K562 (cell line): ENCODE results near the gene AGO1. TPM values are rescaled to one million over a fixed set of nuclear protein-coding genes. Genes with fewer than 3 reads are reported as not detected.

Source experiments
- BMI1 ChIP-seq: fragments of 150-350 bp; IDR thresholded peaks from 2 replicates; pipeline ENCODE4 v1.6.1; 2014; ENCODE audit warnings: low read length
- C11orf30 ChIP-seq: fragments of 450-650 bp; IDR thresholded peaks from 2 replicates; pipeline ENCODE4 v1.6.1; 2016; ENCODE audit warnings: low read depth, mild to moderate bottlenecking
- CBFA2T3 ChIP-seq: fragments of 450-650 bp; IDR thresholded peaks from 2 replicates; pipeline ENCODE4 v1.6.1; 2017
- ESRRA ChIP-seq: fragments of 450-650 bp; IDR thresholded peaks from 2 replicates; pipeline ENCODE4 v1.6.1; 2014; ENCODE audit warnings: low read depth, mild to moderate bottlenecking, moderate library complexity, borderline replicate concordance
- FOXJ3 ChIP-seq: sonication (generic); formaldehyde crosslinking; IDR thresholded peaks from 2 replicates; pipeline ENCODE4 v1.4.0; 2020; ENCODE audit warnings: mild to moderate bottlenecking, missing genetic modification reagents
- GABPA ChIP-seq: fragments of 200-800 bp; sonication (Bioruptor generic); conservative IDR thresholded peaks from 2 replicates; pipeline ENCODE4 v1.6.1; 2016; ENCODE audit warnings: low read depth, missing genetic modification characterization, missing compliant biosample characterization
- GTF2A2 ChIP-seq: IDR thresholded peaks from 2 replicates; pipeline ENCODE4 v1.6.1; 2016; ENCODE audit warnings: mild to moderate bottlenecking, missing genetic modification characterization, missing compliant biosample characterization
- HDGF ChIP-seq: fragments of 450-650 bp; IDR thresholded peaks from 2 replicates; pipeline ENCODE4 v1.6.1; 2016
- HMG20B ChIP-seq: fragments of 250-450 bp; sonication (Bioruptor Pico); IDR thresholded peaks from 2 replicates; pipeline ENCODE4 v1.5.0; 2021; ENCODE audit warnings: mild to moderate bottlenecking
- IFI16 ChIP-seq: fragments of 250-450 bp; sonication (Bioruptor Pico); IDR thresholded peaks from 2 replicates; pipeline ENCODE4 v2.1.2; 2022; ENCODE audit warnings: mild to moderate bottlenecking, inconsistent platforms
- KAT8 ChIP-seq: fragments of 450-650 bp; IDR thresholded peaks from 2 replicates; pipeline ENCODE4 v1.6.1; 2016; ENCODE audit warnings: low read depth, mild to moderate bottlenecking
- NBN ChIP-seq: fragments of 450-650 bp; IDR thresholded peaks from 2 replicates; pipeline ENCODE4 v1.6.1; 2016; ENCODE audit warnings: low read depth, mild to moderate bottlenecking
- NFATC3 ChIP-seq: fragments of 450-650 bp; IDR thresholded peaks from 2 replicates; pipeline ENCODE4 v1.6.1; 2017; ENCODE audit warnings: mild to moderate bottlenecking
- NR4A1 ChIP-seq, 2 experiments: fragments of 250-450 bp in 1 of 2; fragments of 450-650 bp in 1 of 2; sonication (Bioruptor Pico) in 1 of 2; IDR thresholded peaks; 2 replicates each; pipeline versions ENCODE4 v1.4.0 to v1.6.1; 2016 to 2020; ENCODE audit warnings: mild to moderate bottlenecking in 2 of 2, missing compliant biosample characterization in 1 of 2, missing genetic modification characterization in 1 of 2, moderate library complexity in 1 of 2
- PHB2 ChIP-seq: fragments of 450-650 bp; IDR thresholded peaks from 2 replicates; pipeline ENCODE4 v1.6.1; 2017; ENCODE audit warnings: low read depth
- POLR2A ChIP-seq: fragments of 450-650 bp; conservative IDR thresholded peaks from 2 replicates; pipeline ENCODE4 v1.6.1; 2016
- POLR2AphosphoS2 ChIP-seq: IDR thresholded peaks from 2 replicates; pipeline ENCODE4 v1.6.1; 2012; ENCODE audit warnings: low read length, improper control_type of control experiment
- TCF7L2 ChIP-seq: fragments of 150-350 bp; IDR thresholded peaks from 2 replicates; pipeline ENCODE4 v1.6.1; 2016; ENCODE audit warnings: low read depth, mild to moderate bottlenecking, low read length, moderate library complexity
- TFAM ChIP-seq: fragments of 250-450 bp; sonication (Bioruptor Pico); conservative IDR thresholded peaks from 2 replicates; pipeline ENCODE4 v1.5.0; 2021; ENCODE audit warnings: mild to moderate bottlenecking, moderate library complexity
- TGIF2 ChIP-seq: sonication (generic); formaldehyde crosslinking; IDR thresholded peaks from 2 replicates; pipeline ENCODE4 v1.8.1; 2022; ENCODE audit warnings: mild to moderate bottlenecking, missing genetic modification reagents, moderate library complexity
- TSC22D4 ChIP-seq: fragments of 450-650 bp; IDR thresholded peaks from 2 replicates; pipeline ENCODE4 v1.6.1; 2016; ENCODE audit warnings: missing genetic modification characterization, missing biosample characterization, control low read depth
- ZNF24 ChIP-seq: fragments of 450-650 bp; IDR thresholded peaks from 2 replicates; pipeline ENCODE4 v1.6.1; 2016
- ZNF274 ChIP-seq: IDR thresholded peaks from 2 replicates; pipeline ENCODE4 v1.6.1; 2011; ENCODE audit warnings: low read depth, mild to moderate bottlenecking, low read length, moderate library complexity, borderline replicate concordance
- ZNF444 ChIP-seq: fragments of 250-450 bp; sonication (Bioruptor Pico); IDR thresholded peaks from 2 replicates; pipeline ENCODE4 v1.4.0; 2020; ENCODE audit warnings: mild to moderate bottlenecking, moderate library complexity
- ZNF561 ChIP-seq: fragments of 450-650 bp; formaldehyde crosslinking; conservative IDR thresholded peaks from 2 replicates; pipeline ENCODE4 v1.4.0; 2020; ENCODE audit warnings: mild to moderate bottlenecking, moderate library complexity
- ZNF57 ChIP-seq: fragments of 450-650 bp; formaldehyde crosslinking; IDR thresholded peaks from 2 replicates; pipeline ENCODE4 v1.4.0; 2020; ENCODE audit warnings: mild to moderate bottlenecking, moderate library complexity
- polyA plus RNA-seq, 8 experiments: library from polyadenylated mRNA; depleted of rRNA in 4 of 8; stranded (reverse) in 5 of 8; unstranded in 3 of 8; fragments of >200 nt; fragmentation: Nextera tagmentation in 2 of 8; fragmentation: Illumina TruSeq in 1 of 8; extraction: Ambion mirVana in 2 of 8; extraction: Trizol in 1 of 8; gene quantifications; 2 replicates each; pipeline versions ENCODE4 v1.2.1 to v1.2.3, GENCODE V29; 2011 to 2014; ENCODE audit warnings: inconsistent platforms in 1 of 8, missing spikeins in 1 of 8
- total RNA-seq, 7 experiments: library from RNA; depleted of rRNA in 6 of 7; stranded (reverse); fragments of >200 nt in 6 of 7; fragmentation: Illumina TruSeq in 2 of 7; extraction: Trizol in 2 of 7; gene quantifications; 2 replicates each; pipeline versions ENCODE4 v1.2.1 to v1.2.3, GENCODE V29; 2011 to 2021; ENCODE audit warnings: low replicate concordance in 1 of 7
- TF ChIP-seq, protein P1 (sequence below): fragments of 450-650 bp; IDR thresholded peaks from 2 replicates; pipeline ENCODE4 v1.6.1; 2016; ENCODE audit warnings: missing biosample characterization, missing genetic modification characterization
- TF ChIP-seq, protein P2 (sequence below), 2 experiments: fragments of 450-650 bp; IDR thresholded peaks; 2 replicates each; pipeline ENCODE4 v1.6.1; 2016
- TF ChIP-seq, protein P3 (sequence below): fragments of 150-350 bp; IDR thresholded peaks from 2 replicates; pipeline ENCODE4 v1.6.1; 2014; ENCODE audit warnings: low read depth, mild to moderate bottlenecking, low read length, borderline replicate concordance

AGO1 gene
- total and polyA plus RNA-seq, 9 of the 15 experiments (the other 6 are each of a cell fraction or from before 2014, with no cell fraction given), result 7.3 to 64.2 (median 26.0) TPM

DNA sequence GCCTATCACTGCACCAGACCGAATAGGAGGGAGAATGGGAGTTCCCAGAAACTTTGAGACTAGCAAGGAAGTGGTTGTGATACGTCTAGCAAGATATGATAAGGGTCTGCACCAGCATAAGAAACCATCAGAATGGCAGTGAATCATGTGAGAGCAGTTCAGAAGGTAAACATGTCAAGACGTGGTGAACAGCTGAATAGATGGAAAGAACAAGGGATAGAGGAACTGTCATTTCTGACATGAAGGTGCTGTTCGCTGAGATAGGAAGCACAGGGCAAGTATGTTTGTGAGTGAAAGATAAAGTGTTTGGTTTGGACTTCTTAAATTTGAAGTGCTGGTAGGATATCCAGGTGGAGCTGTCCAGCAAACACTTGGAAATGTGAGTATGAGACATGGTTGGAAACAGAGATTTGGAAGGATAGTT lies 1.1 kb upstream of the AGO1 start (continued):
- TF ChIP-seq ZNF24, result no peak
- TF ChIP-seq, protein P1, sequence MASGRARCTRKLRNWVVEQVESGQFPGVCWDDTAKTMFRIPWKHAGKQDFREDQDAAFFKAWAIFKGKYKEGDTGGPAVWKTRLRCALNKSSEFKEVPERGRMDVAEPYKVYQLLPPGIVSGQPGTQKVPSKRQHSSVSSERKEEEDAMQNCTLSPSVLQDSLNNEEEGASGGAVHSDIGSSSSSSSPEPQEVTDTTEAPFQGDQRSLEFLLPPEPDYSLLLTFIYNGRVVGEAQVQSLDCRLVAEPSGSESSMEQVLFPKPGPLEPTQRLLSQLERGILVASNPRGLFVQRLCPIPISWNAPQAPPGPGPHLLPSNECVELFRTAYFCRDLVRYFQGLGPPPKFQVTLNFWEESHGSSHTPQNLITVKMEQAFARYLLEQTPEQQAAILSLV (tag), result no peak
- TF ChIP-seq ZNF444, result no peak
- peak; percentile 92 for TF ChIP-seq NBN
- TF ChIP-seq GABPA, result peak; percentile 46; the same call in 1 of the 2 replicates
- TF ChIP-seq, protein P2, sequence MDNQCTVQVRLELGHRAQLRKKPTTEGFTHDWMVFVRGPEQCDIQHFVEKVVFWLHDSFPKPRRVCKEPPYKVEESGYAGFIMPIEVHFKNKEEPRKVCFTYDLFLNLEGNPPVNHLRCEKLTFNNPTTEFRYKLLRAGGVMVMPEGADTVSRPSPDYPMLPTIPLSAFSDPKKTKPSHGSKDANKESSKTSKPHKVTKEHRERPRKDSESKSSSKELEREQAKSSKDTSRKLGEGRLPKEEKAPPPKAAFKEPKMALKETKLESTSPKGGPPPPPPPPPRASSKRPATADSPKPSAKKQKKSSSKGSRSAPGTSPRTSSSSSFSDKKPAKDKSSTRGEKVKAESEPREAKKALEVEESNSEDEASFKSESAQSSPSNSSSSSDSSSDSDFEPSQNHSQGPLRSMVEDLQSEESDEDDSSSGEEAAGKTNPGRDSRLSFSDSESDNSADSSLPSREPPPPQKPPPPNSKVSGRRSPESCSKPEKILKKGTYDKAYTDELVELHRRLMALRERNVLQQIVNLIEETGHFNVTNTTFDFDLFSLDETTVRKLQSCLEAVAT (IDR thresholded peaks at IDR 0.05), result no peak
- TF ChIP-seq KAT8, result no peak
- no peak for TF ChIP-seq NR4A1 (CRISPR knock-in tag; IDR thresholded peaks at IDR 0.05)
- TF ChIP-seq NR4A1 (tag; IDR thresholded peaks at IDR 0.05), result no peak
- no peak for TF ChIP-seq HMG20B (CRISPR knock-in tag)
- TF ChIP-seq TSC22D4, result no peak
- no peak for TF ChIP-seq TFAM (CRISPR knock-in tag)
- TF ChIP-seq ZNF561 (CRISPR knock-in tag), result no peak
- peak; percentile 38; the same call in 1 of the 2 replicates for TF ChIP-seq ESRRA
- TF ChIP-seq POLR2AphosphoS2, result no peak
- TF ChIP-seq ZNF57, result no peak
- TF ChIP-seq TCF7L2, result no peak
- TF ChIP-seq POLR2A, result no peak
- no peak for TF ChIP-seq GTF2A2 (tag)
- no peak for TF ChIP-seq NFATC3
- TF ChIP-seq C11orf30, result no peak
- no peak for TF ChIP-seq BMI1
- no peak for TF ChIP-seq FOXJ3
- peak; percentile 90 for TF ChIP-seq CBFA2T3
- peak; percentile 54; the same call in 1 of the 2 replicates for TF ChIP-seq HDGF
- peak; percentile 69; the same call in 1 of the 2 replicates for TF ChIP-seq TGIF2 (CRISPR knock-in tag)
- TF ChIP-seq IFI16 (CRISPR knock-in tag), result no peak
- no peak for TF ChIP-seq PHB2
- TF ChIP-seq ZNF274, result no peak
- TF ChIP-seq, protein P3, sequence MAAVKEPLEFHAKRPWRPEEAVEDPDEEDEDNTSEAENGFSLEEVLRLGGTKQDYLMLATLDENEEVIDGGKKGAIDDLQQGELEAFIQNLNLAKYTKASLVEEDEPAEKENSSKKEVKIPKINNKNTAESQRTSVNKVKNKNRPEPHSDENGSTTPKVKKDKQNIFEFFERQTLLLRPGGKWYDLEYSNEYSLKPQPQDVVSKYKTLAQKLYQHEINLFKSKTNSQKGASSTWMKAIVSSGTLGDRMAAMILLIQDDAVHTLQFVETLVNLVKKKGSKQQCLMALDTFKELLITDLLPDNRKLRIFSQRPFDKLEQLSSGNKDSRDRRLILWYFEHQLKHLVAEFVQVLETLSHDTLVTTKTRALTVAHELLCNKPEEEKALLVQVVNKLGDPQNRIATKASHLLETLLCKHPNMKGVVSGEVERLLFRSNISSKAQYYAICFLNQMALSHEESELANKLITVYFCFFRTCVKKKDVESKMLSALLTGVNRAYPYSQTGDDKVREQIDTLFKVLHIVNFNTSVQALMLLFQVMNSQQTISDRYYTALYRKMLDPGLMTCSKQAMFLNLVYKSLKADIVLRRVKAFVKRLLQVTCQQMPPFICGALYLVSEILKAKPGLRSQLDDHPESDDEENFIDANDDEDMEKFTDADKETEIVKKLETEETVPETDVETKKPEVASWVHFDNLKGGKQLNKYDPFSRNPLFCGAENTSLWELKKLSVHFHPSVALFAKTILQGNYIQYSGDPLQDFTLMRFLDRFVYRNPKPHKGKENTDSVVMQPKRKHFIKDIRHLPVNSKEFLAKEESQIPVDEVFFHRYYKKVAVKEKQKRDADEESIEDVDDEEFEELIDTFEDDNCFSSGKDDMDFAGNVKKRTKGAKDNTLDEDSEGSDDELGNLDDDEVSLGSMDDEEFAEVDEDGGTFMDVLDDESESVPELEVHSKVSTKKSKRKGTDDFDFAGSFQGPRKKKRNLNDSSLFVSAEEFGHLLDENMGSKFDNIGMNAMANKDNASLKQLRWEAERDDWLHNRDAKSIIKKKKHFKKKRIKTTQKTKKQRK, result no peak
